CD8-positive, alpha-beta memory T cell (primary cell): Measurements from ENCODE around the gene ATP6V1C2. TPM values are rescaled to one million over a fixed set of nuclear protein-coding genes. Genes with fewer than 3 reads are reported as not detected.

Source experiments
- CTCF ChIA-PET: fragments of 350-600 bp; sonication (Branson Sonifier 250); formaldehyde crosslinking; loops from one replicate; lab custom pipeline; 2021; ENCODE audit warnings: antibody characterized with exemption; lab: Charles Lee
- POLR2A ChIA-PET: fragments of 350-600 bp; sonication (Branson Sonifier 250); formaldehyde crosslinking; loops from one replicate; lab custom pipeline; 2021; ENCODE audit warnings: antibody characterized with exemption; lab: Charles Lee
- DNase-seq, 5 donors: peaks; one replicate each; pipeline versions ENCODE4 v3.0.0 to v3.0.0-alpha.2; 2020 to 2022; ENCODE audit warnings: mixed read lengths in 1 of 5
- H3K27ac ChIP-seq: one replicate; pipeline ENCODE4 v1.7.0; 2013; ENCODE audit warnings: low read depth, mild to moderate bottlenecking, low read length, moderate library complexity
- H3K27me3 ChIP-seq: 2 replicates; pipeline ENCODE4 v1.7.0; 2013; ENCODE audit warnings: low read length, mild to moderate bottlenecking; ENCODE audit not compliant: insufficient read depth, poor library complexity, severe bottlenecking
- H3K36me3 ChIP-seq: 2 replicates; pipeline ENCODE4 v1.7.0; 2013; ENCODE audit warnings: mild to moderate bottlenecking, low read length, moderate library complexity; ENCODE audit not compliant: insufficient read depth
- H3K4me1 ChIP-seq: 2 replicates; pipeline ENCODE4 v1.7.0; 2013; ENCODE audit warnings: mild to moderate bottlenecking, low read length, moderate library complexity; ENCODE audit not compliant: insufficient read depth
- H3K4me3 ChIP-seq: 2 replicates; pipeline ENCODE4 v1.7.0; 2013; ENCODE audit warnings: mild to moderate bottlenecking, low read length
- H3K9me3 ChIP-seq: 2 replicates; pipeline ENCODE4 v1.7.0; 2013; ENCODE audit warnings: mild to moderate bottlenecking, low read length
- H3K27ac Mint-ChIP-seq, 8 donors: one replicate each; pipeline ENCODE4 v1.8.0; 2020 to 2021; ENCODE audit warnings: mixed read lengths in 8 of 8, mild to moderate bottlenecking in 6 of 8, inconsistent platforms in 3 of 8, moderate library complexity in 3 of 8
- H3K27me3 Mint-ChIP-seq, 2 donors: one replicate each; pipeline ENCODE4 v1.8.0; 2020 to 2021; ENCODE audit warnings: mixed read lengths in 2 of 2, mild to moderate bottlenecking in 1 of 2, moderate library complexity in 1 of 2
- H3K36me3 Mint-ChIP-seq, 3 donors: one replicate each; pipeline ENCODE4 v1.8.0; 2020 to 2021; ENCODE audit warnings: mixed read lengths in 3 of 3, inconsistent platforms in 1 of 3, mild to moderate bottlenecking in 1 of 3
- H3K4me1 Mint-ChIP-seq, 3 donors: one replicate each; pipeline ENCODE4 v1.8.0; 2020 to 2021; ENCODE audit warnings: mixed read lengths in 3 of 3, inconsistent platforms in 1 of 3, mild to moderate bottlenecking in 1 of 3
- H3K4me3 Mint-ChIP-seq, 7 donors: one replicate each; pipeline ENCODE4 v1.8.0; 2020 to 2021; ENCODE audit warnings: mixed read lengths in 7 of 7, mild to moderate bottlenecking in 6 of 7, moderate library complexity in 4 of 7, inconsistent platforms in 2 of 7
- H3K9me3 Mint-ChIP-seq, 5 donors: one replicate each; pipeline ENCODE4 v1.8.0; 2020 to 2022; ENCODE audit warnings: mixed read lengths in 5 of 5, mild to moderate bottlenecking in 3 of 5, moderate library complexity in 2 of 5, inconsistent platforms in 1 of 5
- polyA plus RNA-seq: library from polyadenylated mRNA; unstranded; fragments of 300-500 nt; fragmentation: Illumina TruSeq; gene quantifications from one replicate; pipeline ENCODE4 v1.2.3, GENCODE V29; 2021
- total RNA-seq, 2 experiments: library from RNA; stranded (reverse); gene quantifications; one replicate each; pipeline ENCODE4 v1.2.3, GENCODE V29; 2021

Gene ATP6V1C2
- total and polyA plus RNA-seq, 3 experiments from 2014 or later: 0.09 to 0.24 TPM; not detected in 1

- H3K4me3 Mint-ChIP-seq: no peak overlapping the region
- no peak overlapping the region for H3K27ac ChIP-seq
Measured at GRCh38 chr2:10733980-10734379, 12.6 kb downstream of the ATP6V1C2 start.

GRCh38 chr2:10738192-10738591, 16.8 kb downstream of the ATP6V1C2 start:
- H3K9me3 ChIP-seq: no peaks in the 10 kb centered on the region
- no peak overlapping the region for H3K27ac ChIP-seq
- no peak for DNase-seq
- no peak overlapping the region for H3K27ac Mint-ChIP-seq
- no peak overlapping the region for H3K4me3 Mint-ChIP-seq
- no peak overlapping the region for H3K4me3 ChIP-seq
- H3K4me1 Mint-ChIP-seq: no peaks in the 10 kb centered on the region
- peaks cover 2 to 5% of the 10 kb centered on the region in 2 donors for H3K27me3 Mint-ChIP-seq
- ChIA-PET CTCF (no interaction called here), POLR2A (no interaction called here)
- peaks cover 3% of the 10 kb centered on the region for H3K27me3 ChIP-seq
- H3K36me3 ChIP-seq: no peaks in the 10 kb centered on the region
- H3K36me3 Mint-ChIP-seq: no peaks in the 10 kb centered on the region
- H3K9me3 Mint-ChIP-seq: no peaks in the 10 kb centered on the region
- no peaks in the 10 kb centered on the region for H3K4me1 ChIP-seq

More at GRCh38 chr2:10733980-10734379, 12.6 kb downstream of the ATP6V1C2 start:
- Histone ChIP-seq H3K36me3 (no peaks in the 10 kb centered on the region), H3K4me3 (no peak overlapping the region), H3K27me3 (peaks cover 3% of the 10 kb centered on the region), H3K9me3 (no peaks in the 10 kb centered on the region), H3K4me1 (no peaks in the 10 kb centered on the region)
- H3K4me1 Mint-ChIP-seq: peaks cover 0 to 2% (median 0%) of the 10 kb centered on the region in 3 donors
- DNase-seq: no peak
- ChIA-PET CTCF (no interaction called here), POLR2A (no interaction called here)
- no peaks in the 10 kb centered on the region for H3K36me3 Mint-ChIP-seq
- H3K27ac Mint-ChIP-seq: no peak overlapping the region
- H3K9me3 Mint-ChIP-seq: no peaks in the 10 kb centered on the region
- peaks cover 2 to 5% of the 10 kb centered on the region in 2 donors for H3K27me3 Mint-ChIP-seq

GRCh38 chr2:10740226-10740625, 18.8 kb downstream of the ATP6V1C2 start:
- Mint-ChIP-seq H3K36me3 (no peaks in the 10 kb centered on the region), H3K27me3 (peaks cover 0 to 5% of the 10 kb centered on the region in 2 donors), H3K4me3 (no peak overlapping the region), H3K27ac (no peak overlapping the region), H3K9me3 (no peaks in the 10 kb centered on the region), H3K4me1 (no peaks in the 10 kb centered on the region)
- H3K9me3 ChIP-seq: no peaks in the 10 kb centered on the region
- ChIA-PET CTCF (interaction anchor here (0.6 kb wide), 1 partner anchor 104 kb away, joined by 3 read pairs; no protein-coding TSS in a partner anchor), POLR2A (no interaction called here)
- H3K4me3 ChIP-seq: no peak overlapping the region
- no peak for DNase-seq
- H3K4me1 ChIP-seq: no peaks in the 10 kb centered on the region
- no peaks in the 10 kb centered on the region for H3K36me3 ChIP-seq
- H3K27ac ChIP-seq: no peak overlapping the region
- H3K27me3 ChIP-seq: peaks cover 3% of the 10 kb centered on the region

- Histone ChIP-seq H3K27ac (no peak overlapping the region), H3K27me3 (no peaks in the 10 kb centered on the region), H3K4me1 (no peaks in the 10 kb centered on the region), H3K36me3 (no peaks in the 10 kb centered on the region), H3K4me3 (no peak overlapping the region), H3K9me3 (no peaks in the 10 kb centered on the region)
- no peak for DNase-seq
- H3K27ac Mint-ChIP-seq: no peak overlapping the region
- peaks cover 0 to 6% (median 4%) of the 10 kb centered on the region in 3 donors for H3K4me1 Mint-ChIP-seq
- no peak overlapping the region for H3K4me3 Mint-ChIP-seq
- H3K27me3 Mint-ChIP-seq: peaks cover 0 to 5% of the 10 kb centered on the region in 2 donors
- H3K9me3 Mint-ChIP-seq: no peaks in the 10 kb centered on the region
- ChIA-PET POLR2A (no interaction called here), CTCF (no interaction called here)
- no peaks in the 10 kb centered on the region for H3K36me3 Mint-ChIP-seq
Measured at GRCh38 chr2:10741139-10741538, 19.7 kb downstream of the ATP6V1C2 start.

GRCh38 chr2:10742666-10743065, 21.2 kb downstream of the ATP6V1C2 start:
- Histone ChIP-seq H3K4me1 (no peaks in the 10 kb centered on the region), H3K27me3 (no peaks in the 10 kb centered on the region), H3K27ac (no peak overlapping the region), H3K36me3 (no peaks in the 10 kb centered on the region), H3K9me3 (no peaks in the 10 kb centered on the region), H3K4me3 (no peak overlapping the region)
- peaks cover 0 to 1% (median 0%) of the 10 kb centered on the region in 3 donors for H3K36me3 Mint-ChIP-seq
- H3K9me3 Mint-ChIP-seq: no peaks in the 10 kb centered on the region
- CTCF ChIA-PET: no interaction called here
- H3K27ac Mint-ChIP-seq: no peak overlapping the region
- no peak for DNase-seq
- H3K4me1 Mint-ChIP-seq: peaks cover 0 to 6% (median 4%) of the 10 kb centered on the region in 3 donors
- peaks cover 0 to 9% of the 10 kb centered on the region in 2 donors for H3K27me3 Mint-ChIP-seq
- no peak overlapping the region for H3K4me3 Mint-ChIP-seq
- POLR2A ChIA-PET: no interaction called here

GRCh38 chr2:10750610-10751009, 29.2 kb downstream of the ATP6V1C2 start:
- Mint-ChIP-seq H3K36me3 (peaks cover 0 to 1% (median 0%) of the 10 kb centered on the region in 3 donors), H3K4me1 (peaks cover 0 to 3% (median 2%) of the 10 kb centered on the region in 3 donors), H3K4me3 (no peak overlapping the region), H3K9me3 (no peaks in the 10 kb centered on the region), H3K27ac (no peak overlapping the region), H3K27me3 (peaks cover 0 to 16% of the 10 kb centered on the region in 2 donors)
- H3K4me1 ChIP-seq: no peaks in the 10 kb centered on the region
- H3K9me3 ChIP-seq: no peaks in the 10 kb centered on the region
- CTCF ChIA-PET: no interaction called here
- POLR2A ChIA-PET: no interaction called here
- no peaks in the 10 kb centered on the region for H3K36me3 ChIP-seq
- no peak overlapping the region for H3K27ac ChIP-seq
- DNase-seq: no peak
- no peaks in the 10 kb centered on the region for H3K27me3 ChIP-seq
- H3K4me3 ChIP-seq: no peak overlapping the region

GRCh38 chr2:10752236-10752635, 30.8 kb downstream of the ATP6V1C2 start:
- ChIA-PET CTCF (no interaction called here), POLR2A (no interaction called here)
- H3K36me3 ChIP-seq: no peaks in the 10 kb centered on the region
- Mint-ChIP-seq H3K4me1 (no peaks in the 10 kb centered on the region), H3K9me3 (no peaks in the 10 kb centered on the region), H3K27ac (no peak overlapping the region), H3K4me3 (no peak overlapping the region), H3K27me3 (peaks cover 0 to 16% of the 10 kb centered on the region in 2 donors), H3K36me3 (peaks cover 0 to under 1% (median 0%) of the 10 kb centered on the region in 3 donors)
- no peak overlapping the region for H3K27ac ChIP-seq
- no peaks in the 10 kb centered on the region for H3K4me1 ChIP-seq
- no peaks in the 10 kb centered on the region for H3K27me3 ChIP-seq
- no peaks in the 10 kb centered on the region for H3K9me3 ChIP-seq
- no peak for DNase-seq
- no peak overlapping the region for H3K4me3 ChIP-seq

- H3K4me3 ChIP-seq: no peak overlapping the region
- no peaks in the 10 kb centered on the region for H3K4me1 Mint-ChIP-seq
- H3K36me3 ChIP-seq: no peaks in the 10 kb centered on the region
- ChIA-PET POLR2A (no interaction called here), CTCF (no interaction called here)
- no peaks in the 10 kb centered on the region for H3K9me3 Mint-ChIP-seq
- H3K4me1 ChIP-seq: no peaks in the 10 kb centered on the region
- H3K27me3 ChIP-seq: no peaks in the 10 kb centered on the region
- peaks cover 2 to 12% of the 10 kb centered on the region in 2 donors for H3K27me3 Mint-ChIP-seq
- H3K9me3 ChIP-seq: no peaks in the 10 kb centered on the region
- no peak overlapping the region for H3K27ac Mint-ChIP-seq
- H3K4me3 Mint-ChIP-seq: no peak overlapping the region
- no peak overlapping the region for H3K27ac ChIP-seq
- H3K36me3 Mint-ChIP-seq: no peaks in the 10 kb centered on the region
- no peak for DNase-seq
Measured at GRCh38 chr2:10753156-10753555, 31.7 kb downstream of the ATP6V1C2 start.
